Measurements from ENCODE around the gene GJB4.

The GJB4 gene

GRCh38 chr1:34776911-34777310 lies 17.4 kb downstream of the GJB4 start:
- no peak for TF ChIP-seq TAF1 (IDR thresholded peaks at IDR 0.05; ENCODE audit: low read depth)
- TF ChIP-seq EGR1 (IDR thresholded peaks at IDR 0.05), result no peak

GRCh38 chr1:34777519-34778321 lies 18.2 kb downstream of the GJB4 start:
- no peak for TF ChIP-seq TAF1 (IDR thresholded peaks at IDR 0.05; ENCODE audit: low read depth)
- TF ChIP-seq USF1 (IDR thresholded peaks at IDR 0.05), result no peak
- TF ChIP-seq FOXM1 (IDR thresholded peaks at IDR 0.05; ENCODE audit: borderline replicate concordance, low read depth), result no peak
- no peak for TF ChIP-seq CREB1 (IDR thresholded peaks at IDR 0.05; ENCODE audit: low read depth)
- no peak for TF ChIP-seq TCF12 (IDR thresholded peaks at IDR 0.05; ENCODE audit: low read depth)
- no peak for TF ChIP-seq EP300 (IDR thresholded peaks at IDR 0.05; ENCODE audit: borderline replicate concordance)
- no peak for TF ChIP-seq REST (IDR thresholded peaks at IDR 0.05; ENCODE audit: low read depth)
- no peak for TF ChIP-seq ZBTB7A (IDR thresholded peaks at IDR 0.05; ENCODE audit: low read depth)
- no peak for TF ChIP-seq TEAD4 (IDR thresholded peaks at IDR 0.05)
- no peak for TF ChIP-seq YY1 (IDR thresholded peaks at IDR 0.05; ENCODE audit: low read depth)
- TF ChIP-seq EGR1 (IDR thresholded peaks at IDR 0.05), result no peak
- no peak for TF ChIP-seq CEBPB (IDR thresholded peaks at IDR 0.05)
- no peak for TF ChIP-seq NFIC (IDR thresholded peaks at IDR 0.05)
- no peak for TF ChIP-seq MAX (IDR thresholded peaks at IDR 0.05)
- TF ChIP-seq RAD21 (IDR thresholded peaks at IDR 0.05; ENCODE audit: low read depth), result no peak

GRCh38 chr1:34778381-34778780 lies 18.8 kb downstream of the GJB4 start:
- TF ChIP-seq TCF12 (IDR thresholded peaks at IDR 0.05; ENCODE audit: low read depth), result no peak
- TF ChIP-seq FOXM1 (IDR thresholded peaks at IDR 0.05; ENCODE audit: borderline replicate concordance, low read depth), result no peak
- no peak for TF ChIP-seq TEAD4 (IDR thresholded peaks at IDR 0.05)
- TF ChIP-seq NFIC (IDR thresholded peaks at IDR 0.05), result no peak
- TF ChIP-seq CEBPB (IDR thresholded peaks at IDR 0.05), result no peak
- TF ChIP-seq RAD21 (IDR thresholded peaks at IDR 0.05; ENCODE audit: low read depth), result no peak
- TF ChIP-seq YY1 (IDR thresholded peaks at IDR 0.05; ENCODE audit: low read depth), result no peak
- TF ChIP-seq REST (IDR thresholded peaks at IDR 0.05; ENCODE audit: low read depth), result no peak
- no peak for TF ChIP-seq MAX (IDR thresholded peaks at IDR 0.05)
- TF ChIP-seq EP300 (IDR thresholded peaks at IDR 0.05; ENCODE audit: borderline replicate concordance), result no peak
- no peak for TF ChIP-seq EGR1 (IDR thresholded peaks at IDR 0.05)
- TF ChIP-seq TAF1 (IDR thresholded peaks at IDR 0.05; ENCODE audit: low read depth), result no peak
- TF ChIP-seq CREB1 (IDR thresholded peaks at IDR 0.05; ENCODE audit: low read depth), result no peak
- TF ChIP-seq ZBTB7A (IDR thresholded peaks at IDR 0.05; ENCODE audit: low read depth), result no peak
- no peak for TF ChIP-seq USF1 (IDR thresholded peaks at IDR 0.05)

GRCh38 chr1:34779005-34779404 lies 19.5 kb downstream of the GJB4 start:
- TF ChIP-seq RAD21 (IDR thresholded peaks at IDR 0.05; ENCODE audit: low read depth) (no peak), ZBTB7A (IDR thresholded peaks at IDR 0.05; ENCODE audit: low read depth) (no peak), USF1 (IDR thresholded peaks at IDR 0.05) (no peak), EP300 (IDR thresholded peaks at IDR 0.05; ENCODE audit: borderline replicate concordance) (no peak), REST (IDR thresholded peaks at IDR 0.05; ENCODE audit: low read depth) (no peak), TAF1 (IDR thresholded peaks at IDR 0.05; ENCODE audit: low read depth) (no peak), CREB1 (IDR thresholded peaks at IDR 0.05; ENCODE audit: low read depth) (no peak), TEAD4 (IDR thresholded peaks at IDR 0.05) (no peak), YY1 (IDR thresholded peaks at IDR 0.05; ENCODE audit: low read depth) (no peak), EGR1 (IDR thresholded peaks at IDR 0.05) (no peak), CEBPB (IDR thresholded peaks at IDR 0.05) (no peak), NFIC (IDR thresholded peaks at IDR 0.05) (no peak), MAX (IDR thresholded peaks at IDR 0.05) (no peak)
